CD14-positive monocyte (primary cell): ENCODE data around the gene LUZP1. TPM values are rescaled to one million over a fixed set of nuclear protein-coding genes. Genes with fewer than 3 reads are reported as not detected.
A peak's percentile ranks its signal among the peaks of the same experiment; 100 is the strongest.

Source experiments
- DNase-seq, 3 donors: peaks; one replicate each; pipeline ENCODE4 v3.0.0-alpha.2; 2011 to 2022
- H2AFZ ChIP-seq: 2 replicates; pipeline ENCODE4 v1.6.0; 2012; ENCODE audit warnings: mild to moderate bottlenecking, low read depth, low read length, inconsistent platforms; ENCODE audit not compliant: insufficient read depth, poor library complexity, severe bottlenecking
- H3K27ac ChIP-seq, 2 donors: 1 replicate in 1 of 2; 2 replicates in 1 of 2; pipeline ENCODE4 v1.5.1; 2012 to 2013; ENCODE audit warnings: low read length in 2 of 2, control low read depth in 1 of 2, inconsistent platforms in 1 of 2, low read depth in 1 of 2, mild to moderate bottlenecking in 1 of 2
- H3K27me3 ChIP-seq, 2 donors: one replicate each; pipeline versions ENCODE4 v1.6.0 to v1.6.1; 2011 to 2013; ENCODE audit warnings: low read length in 2 of 2; ENCODE audit not compliant: control insufficient read depth in 2 of 2, insufficient read depth in 2 of 2
- H3K36me3 ChIP-seq, 2 donors: replicated peaks in 1 of 2; 1 replicate in 1 of 2; 2 replicates in 1 of 2; pipeline versions ENCODE4 v1.5.1 to v1.6.1; 2012 to 2013; ENCODE audit warnings: low read length in 2 of 2, control low read depth in 1 of 2, inconsistent platforms in 1 of 2, mild to moderate bottlenecking in 1 of 2; ENCODE audit not compliant: insufficient read depth in 2 of 2, control insufficient read depth in 1 of 2
- H3K4me1 ChIP-seq, 2 donors: 1 replicate in 1 of 2; 2 replicates in 1 of 2; pipeline versions ENCODE4 v1.5.1 to v1.6.1; 2012 to 2013; ENCODE audit warnings: low read length in 2 of 2, control low read depth in 1 of 2, inconsistent platforms in 1 of 2, mild to moderate bottlenecking in 1 of 2, moderate library complexity in 1 of 2; ENCODE audit not compliant: insufficient read depth in 2 of 2, control insufficient read depth in 1 of 2
- H3K4me2 ChIP-seq: replicated peaks from 2 replicates; pipeline ENCODE3; 2012; ENCODE audit warnings: low read length, moderate library complexity, mild to moderate bottlenecking; ENCODE audit not compliant: poor library complexity, severe bottlenecking; ENCODE audit errors: extremely low read depth
- H3K4me3 ChIP-seq, 3 experiments: fragments of 200-600 bp in 1 of 3; sonication (generic) in 1 of 3; replicated peaks in 1 of 3; 1 replicate in 2 of 3; 2 replicates in 1 of 3; pipeline ENCODE4 v1.5.1; 2011 to 2013; ENCODE audit warnings: low read length in 3 of 3, mild to moderate bottlenecking in 3 of 3, control low read depth in 2 of 3, low read depth in 2 of 3, inconsistent platforms in 1 of 3, moderate library complexity in 1 of 3
- H3K79me2 ChIP-seq: 2 replicates; pipeline ENCODE4 v1.6.0; 2012; ENCODE audit warnings: mild to moderate bottlenecking, control low read depth, inconsistent platforms, low read length, moderate library complexity; ENCODE audit not compliant: insufficient read depth
- H3K9ac ChIP-seq: 2 replicates; pipeline ENCODE4 v1.6.0; 2017; ENCODE audit warnings: low read length, mild to moderate bottlenecking; ENCODE audit not compliant: insufficient read depth, poor library complexity, severe bottlenecking
- H3K9me3 ChIP-seq, 2 donors: replicated peaks in 1 of 2; 1 replicate in 1 of 2; 2 replicates in 1 of 2; pipeline versions ENCODE4 v1.5.1 to v1.6.1; 2012 to 2013; ENCODE audit warnings: low read length in 2 of 2, control low read depth in 1 of 2; ENCODE audit not compliant: control insufficient read depth in 1 of 2, insufficient read depth in 1 of 2
- H4K20me1 ChIP-seq: 2 replicates; pipeline ENCODE4 v1.6.0; 2012; ENCODE audit warnings: mild to moderate bottlenecking, low read length, control low read depth, moderate library complexity; ENCODE audit not compliant: insufficient read depth
- H3K27ac Mint-ChIP-seq, 7 donors: one replicate each; pipeline ENCODE4 v1.8.0; 2020; ENCODE audit warnings: mild to moderate bottlenecking in 7 of 7, mixed read lengths in 7 of 7, moderate library complexity in 6 of 7, inconsistent platforms in 2 of 7
- H3K27me3 Mint-ChIP-seq, 3 donors: one replicate each; pipeline ENCODE4 v1.8.0; 2021 to 2022; ENCODE audit warnings: low read depth in 3 of 3, mild to moderate bottlenecking in 3 of 3, mixed read lengths in 3 of 3, moderate library complexity in 3 of 3, inconsistent platforms in 1 of 3
- H3K36me3 Mint-ChIP-seq, 2 donors: one replicate each; pipeline ENCODE4 v1.8.0; 2020; ENCODE audit warnings: mixed read lengths in 2 of 2, inconsistent platforms in 1 of 2, mild to moderate bottlenecking in 1 of 2
- H3K4me1 Mint-ChIP-seq: one replicate; pipeline ENCODE4 v1.8.0; 2020; ENCODE audit warnings: mild to moderate bottlenecking, mixed read lengths
- H3K4me3 Mint-ChIP-seq, 2 donors: one replicate each; pipeline ENCODE4 v1.8.0; 2020; ENCODE audit warnings: mild to moderate bottlenecking in 2 of 2, mixed read lengths in 2 of 2, moderate library complexity in 1 of 2
- H3K9me3 Mint-ChIP-seq, 7 donors: one replicate each; pipeline ENCODE4 v1.8.0; 2020 to 2022; ENCODE audit warnings: mixed read lengths in 7 of 7, mild to moderate bottlenecking in 6 of 7, moderate library complexity in 6 of 7, inconsistent platforms in 2 of 7
- CTCF ChIP-seq: fragments of 200-600 bp; IDR thresholded peaks from one replicate; pipeline ENCODE4 v1.8.0; 2022; ENCODE audit warnings: antibody characterized with exemption, mild to moderate bottlenecking
- WGBS: methylation state at CpG from one replicate; pipeline ENCODE4 v1.1.5; 2013; ENCODE audit warnings: missing lambda C conversion rate; ENCODE audit not compliant: insufficient coverage; 5-methylcytosine and 5-hydroxymethylcytosine counted together
- intact Hi-C, 2 donors: fragments of 100-400 bp; cut with micrococcal nuclease; formaldehyde crosslinking; loops; one replicate each; pipeline versions ENCODE4 v1.15.0 to v1.15.1; 2023
- polyA plus RNA-seq, 3 donors: library from polyadenylated mRNA; depleted of rRNA in 1 of 3; unstranded in 2 of 3; stranded (reverse) in 1 of 3; fragments of 300-500 nt in 2 of 3; fragments of >200 nt in 1 of 3; fragmentation: Illumina TruSeq in 2 of 3; gene quantifications; 1 replicate in 2 of 3; 2 replicates in 1 of 3; pipeline ENCODE4 v1.2.3, GENCODE V29; 2012 to 2021

Gene LUZP1
- polyA plus RNA-seq, 3 donors, result 4.4 to 8.7 (median 5.8) TPM

DNA sequence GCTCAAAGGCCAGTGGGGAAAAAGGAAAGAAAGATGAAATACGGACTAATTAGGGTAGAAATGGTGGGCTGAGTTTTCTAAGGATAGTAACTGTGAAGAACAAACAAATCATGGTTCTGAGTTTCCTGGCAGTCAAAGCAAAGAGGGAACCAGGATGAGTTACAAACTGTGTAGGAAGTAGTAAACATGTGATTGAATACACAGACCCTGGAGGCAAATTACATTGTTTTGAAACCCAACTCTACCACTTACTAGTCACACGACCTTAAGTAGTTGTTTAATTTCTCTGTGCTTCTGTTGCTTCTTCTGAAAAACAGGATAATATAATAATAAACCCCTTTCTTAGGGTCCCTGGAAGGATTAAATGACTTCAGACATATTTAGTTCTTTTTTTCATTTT is 11.2 kb upstream of the LUZP1 start:
- WGBS, result 100% methylated on average over 1 of the region's 2 CpGs
- H3K4me2 ChIP-seq, result no peak overlapping the region
- H3K79me2 ChIP-seq, result no peaks in the 10 kb centered on the region
- intact Hi-C loops, result no loop called here
- H3K4me3 ChIP-seq, result no peak overlapping the region
- H3K27me3 Mint-ChIP-seq, result peaks cover 26 to 48% (median 38%) of the 10 kb centered on the region in 3 donors
- no peak overlapping the region for H3K27ac Mint-ChIP-seq
- no peak for TF ChIP-seq CTCF
- no peak overlapping the region for H3K9ac ChIP-seq
- peaks cover 15% of the 10 kb centered on the region for H3K4me1 Mint-ChIP-seq
- peaks cover 11 to 31% of the 10 kb centered on the region in 2 donors for H3K27me3 ChIP-seq
- no peak for DNase-seq
- no peaks in the 10 kb centered on the region for H3K9me3 ChIP-seq
- no peak overlapping the region for H3K4me3 Mint-ChIP-seq
- H3K36me3 Mint-ChIP-seq, result no peaks in the 10 kb centered on the region
- peaks cover 0 to 3% (median 2%) of the 10 kb centered on the region in 7 donors for H3K9me3 Mint-ChIP-seq
- H2AFZ ChIP-seq, result no peak overlapping the region
- H3K36me3 ChIP-seq, result no peaks in the 10 kb centered on the region
- H4K20me1 ChIP-seq, result no peaks in the 10 kb centered on the region
- H3K4me1 ChIP-seq, result peaks cover 13 to 14% of the 10 kb centered on the region in 2 donors
- no peak overlapping the region for H3K27ac ChIP-seq

- Histone ChIP-seq H3K27me3 (peaks cover 11 to 31% of the 10 kb centered on the region in 2 donors), H3K79me2 (no peaks in the 10 kb centered on the region), H3K9ac (no peak overlapping the region), H3K4me3 (no peak overlapping the region), H3K9me3 (no peaks in the 10 kb centered on the region), H3K36me3 (no peaks in the 10 kb centered on the region), H3K4me2 (no peak overlapping the region), H3K4me1 (peaks cover 9 to 14% of the 10 kb centered on the region in 2 donors), H2AFZ (no peak overlapping the region), H4K20me1 (no peaks in the 10 kb centered on the region), H3K27ac (no peak overlapping the region)
- Mint-ChIP-seq H3K27me3 (peaks cover 24 to 47% (median 35%) of the 10 kb centered on the region in 3 donors), H3K27ac (no peak overlapping the region), H3K4me1 (peaks cover 14% of the 10 kb centered on the region), H3K9me3 (peaks cover 0 to 3% (median 2%) of the 10 kb centered on the region in 7 donors), H3K4me3 (peak overlapping the region in 1 of 2 donors; percentile 48), H3K36me3 (no peaks in the 10 kb centered on the region)
- DNase-seq, result no peak
- intact Hi-C loops, result no loop called here
- 75% methylated on average over 1 of the region's 6 CpGs for WGBS
- TF ChIP-seq CTCF, result peak; percentile 9
Observed at GRCh38 chr1:23178950-23179349, 10.3 kb upstream of the LUZP1 start.
